ENCODE data around the gene HSPH1. TPM values are rescaled to one million over a fixed set of nuclear protein-coding genes. Genes with fewer than 3 reads are reported as not detected.
"Not testable (repeated sequence)": the region's sequence is repeated elsewhere in the genome, so short reads cannot be mapped to it uniquely, and the experiment has no call there.

Gene HSPH1
- total RNA-seq, 2 experiments from 2014 or later = 71.2 to 88.2 TPM

DNA sequence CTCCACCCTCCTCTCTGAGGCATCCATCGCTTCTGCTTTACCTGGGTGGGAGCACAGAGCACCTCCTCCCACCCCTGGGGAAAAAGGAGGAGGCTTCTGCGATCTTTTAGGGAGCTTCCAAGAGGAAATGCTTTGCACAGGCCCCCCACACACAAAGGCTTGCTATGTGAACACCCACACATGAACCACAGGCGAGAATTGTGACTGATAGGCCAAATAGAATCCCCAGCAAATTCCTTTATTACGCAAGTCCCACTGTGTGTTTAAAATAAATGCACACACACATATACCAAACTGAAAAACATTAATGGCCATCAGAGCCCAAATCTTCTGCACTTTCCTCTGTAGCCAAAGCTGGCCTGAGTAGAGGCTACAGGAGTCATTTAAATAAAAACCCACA is 50.6 kb downstream of the HSPH1 start:
- Mint-ChIP-seq H3K4me1 (no peaks in the 10 kb centered on the region), H3K9me3 (no peaks in the 10 kb centered on the region), H3K36me3 (no peaks in the 10 kb centered on the region), H3K27ac (no peak overlapping the region), H3K27me3 (peaks cover 25% of the 10 kb centered on the region), H3K4me3 (no peak overlapping the region)
- DNase-seq = no peak
- POLR2A ChIA-PET = no interaction called here
- no peak for ATAC-seq (ENCODE audit: low read depth)

DNA sequence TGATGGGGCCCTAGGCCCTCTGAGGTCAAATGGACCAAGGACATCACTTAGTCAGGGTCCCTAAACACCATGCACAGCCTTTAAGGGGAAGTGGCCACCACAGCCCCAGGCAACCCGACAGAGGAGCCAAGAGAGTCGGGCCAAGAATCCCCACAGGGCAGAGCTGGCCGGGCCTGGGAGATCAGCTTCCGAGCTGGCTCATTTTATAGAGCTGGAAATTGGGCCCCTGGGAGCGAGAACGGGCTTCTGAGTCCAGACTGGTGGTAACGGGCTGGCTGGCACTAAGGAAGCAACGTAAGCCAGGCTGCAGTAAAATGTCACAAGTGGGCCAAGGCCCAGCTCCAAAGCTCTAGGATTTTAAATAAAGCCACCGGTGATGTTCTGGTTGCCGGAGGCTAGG is 51.1 kb downstream of the HSPH1 start:
- Mint-ChIP-seq H3K4me1 (no peaks in the 10 kb centered on the region), H3K4me3 (no peak overlapping the region), H3K36me3 (no peaks in the 10 kb centered on the region), H3K27ac (no peak overlapping the region), H3K27me3 (peaks cover 23% of the 10 kb centered on the region), H3K9me3 (no peaks in the 10 kb centered on the region)
- DNase-seq (no peak), ATAC-seq (ENCODE audit: low read depth) (no peak)
- POLR2A ChIA-PET = no interaction called here

DNA sequence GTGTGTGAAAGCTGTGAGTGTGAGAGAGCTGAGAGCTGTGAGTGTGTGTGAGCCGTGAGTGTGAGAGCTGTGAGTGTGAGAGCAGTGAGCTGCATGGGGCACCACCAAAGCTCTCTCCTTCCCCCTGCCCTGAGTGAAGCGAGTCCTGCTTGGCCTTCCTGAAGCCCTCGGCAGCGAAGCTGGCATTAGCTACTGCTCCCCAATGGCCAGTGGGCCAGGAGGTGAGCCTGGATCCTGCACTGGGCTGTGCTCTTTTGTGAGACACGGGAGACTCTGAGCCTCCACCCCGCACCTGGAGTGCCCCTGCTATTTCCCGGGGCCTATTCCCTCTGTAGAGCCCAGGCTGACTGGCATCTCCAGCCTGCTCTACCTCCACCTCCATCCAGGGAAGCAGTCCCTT is 51.5 kb downstream of the HSPH1 start:
- Mint-ChIP-seq H3K36me3 (no peaks in the 10 kb centered on the region), H3K4me1 (no peaks in the 10 kb centered on the region), H3K9me3 (no peaks in the 10 kb centered on the region), H3K27me3 (peaks cover 22% of the 10 kb centered on the region), H3K4me3 (no peak overlapping the region), H3K27ac (no peak overlapping the region)
- ATAC-seq (ENCODE audit: low read depth) (no peak), DNase-seq (no peak)
- POLR2A ChIA-PET = no interaction called here

DNA sequence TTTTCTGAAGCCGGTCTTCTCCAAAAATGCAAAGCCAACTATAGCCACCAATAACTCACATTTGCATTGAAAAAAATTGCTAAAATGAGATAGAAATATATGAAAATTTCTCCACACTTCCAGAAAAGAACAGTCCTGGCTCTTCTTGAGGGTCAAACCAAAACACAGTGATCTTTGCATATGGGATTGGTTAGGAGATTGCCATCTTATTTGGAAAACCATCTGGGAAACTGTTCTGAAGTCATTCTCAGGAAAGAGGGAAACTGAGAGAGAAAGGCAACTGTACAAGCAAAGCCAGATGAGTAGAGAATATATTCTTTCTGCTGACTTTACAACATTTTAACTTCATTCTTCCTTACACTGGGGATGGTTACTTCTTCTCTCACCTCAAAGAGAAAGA is 54.6 kb downstream of the HSPH1 start:
- Mint-ChIP-seq H3K4me3 (no peak overlapping the region), H3K4me1 (no peaks in the 10 kb centered on the region), H3K27me3 (peaks cover 19% of the 10 kb centered on the region), H3K9me3 (no peaks in the 10 kb centered on the region), H3K27ac (no peak overlapping the region), H3K36me3 (no peaks in the 10 kb centered on the region)
- POLR2A ChIA-PET = no interaction called here
- ATAC-seq (ENCODE audit: low read depth) (no peak), DNase-seq (no peak)

DNA sequence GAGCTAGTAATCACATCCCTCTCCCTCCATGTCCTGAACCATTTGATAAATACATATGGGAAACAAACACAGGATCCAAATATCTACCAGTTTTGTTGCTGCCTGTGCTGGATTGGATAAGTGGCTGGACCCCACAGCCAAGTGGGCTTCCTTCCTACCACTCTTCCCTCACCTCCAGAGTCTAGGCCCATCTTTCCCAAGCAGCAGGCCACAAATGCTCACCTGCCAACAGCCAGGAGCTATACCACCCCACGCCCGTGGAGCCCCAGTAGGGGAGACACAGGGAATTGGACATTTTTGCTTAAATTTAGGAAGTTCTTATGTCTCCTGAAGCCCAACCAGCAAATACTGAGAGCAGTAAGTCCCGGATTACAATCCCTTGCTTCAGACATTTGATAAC is 55.8 kb downstream of the HSPH1 start:
- H3K36me3 Mint-ChIP-seq = no peaks in the 10 kb centered on the region
- H3K27me3 Mint-ChIP-seq = peaks cover 23% of the 10 kb centered on the region
- no peak overlapping the region for H3K27ac Mint-ChIP-seq
- POLR2A ChIA-PET = no interaction called here
- no peak overlapping the region for H3K4me3 Mint-ChIP-seq
- H3K4me1 Mint-ChIP-seq = no peaks in the 10 kb centered on the region
- no peaks in the 10 kb centered on the region for H3K9me3 Mint-ChIP-seq
- ATAC-seq (ENCODE audit: low read depth) = no peak
- no peak for DNase-seq

DNA sequence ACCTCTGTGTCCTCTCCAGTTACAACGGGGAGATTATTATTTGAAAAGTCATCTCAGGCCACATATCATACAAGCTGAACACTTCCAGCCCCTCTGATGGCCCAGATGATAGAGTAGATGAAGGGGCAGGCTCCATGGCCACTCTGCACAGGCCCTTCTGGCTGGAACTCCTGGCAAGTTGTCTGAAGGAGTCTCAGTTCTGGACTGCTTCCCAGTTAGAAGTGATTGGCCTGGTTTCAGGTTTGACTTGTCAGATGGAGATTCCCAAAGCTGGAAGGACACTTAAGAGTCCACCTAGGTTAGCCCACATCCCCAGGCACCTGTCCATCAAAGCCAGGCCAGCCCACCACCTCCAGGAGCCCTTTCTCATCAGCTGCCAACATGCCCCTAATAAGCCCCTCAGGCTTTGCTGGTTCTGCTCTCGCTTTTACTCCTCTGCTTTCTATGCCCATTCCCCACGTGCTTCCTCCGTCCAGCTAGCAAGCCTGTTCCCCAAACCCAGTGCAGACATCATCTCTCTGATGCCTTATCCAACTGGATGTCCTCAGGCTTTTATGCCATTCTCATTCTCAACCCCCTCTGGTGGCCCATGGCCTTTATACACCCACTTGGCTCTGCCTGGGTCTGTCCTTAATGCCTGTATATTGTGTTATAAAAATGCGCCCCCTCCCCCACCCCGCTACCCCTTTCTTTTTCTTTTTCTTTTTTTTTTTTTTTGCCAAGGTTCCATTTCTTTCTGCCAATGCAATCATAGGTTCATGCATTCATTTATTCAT is 56.5 kb downstream of the HSPH1 start:
- peaks cover 30% of the 10 kb centered on the region for H3K27me3 Mint-ChIP-seq
- no peaks in the 10 kb centered on the region for H3K4me1 Mint-ChIP-seq
- H3K4me3 Mint-ChIP-seq = no peak overlapping the region
- ATAC-seq (ENCODE audit: low read depth) = no peak
- H3K27ac Mint-ChIP-seq = no peak overlapping the region
- H3K36me3 Mint-ChIP-seq = no peaks in the 10 kb centered on the region
- no peak for DNase-seq
- no peaks in the 10 kb centered on the region for H3K9me3 Mint-ChIP-seq
- POLR2A ChIA-PET = no interaction called here

DNA sequence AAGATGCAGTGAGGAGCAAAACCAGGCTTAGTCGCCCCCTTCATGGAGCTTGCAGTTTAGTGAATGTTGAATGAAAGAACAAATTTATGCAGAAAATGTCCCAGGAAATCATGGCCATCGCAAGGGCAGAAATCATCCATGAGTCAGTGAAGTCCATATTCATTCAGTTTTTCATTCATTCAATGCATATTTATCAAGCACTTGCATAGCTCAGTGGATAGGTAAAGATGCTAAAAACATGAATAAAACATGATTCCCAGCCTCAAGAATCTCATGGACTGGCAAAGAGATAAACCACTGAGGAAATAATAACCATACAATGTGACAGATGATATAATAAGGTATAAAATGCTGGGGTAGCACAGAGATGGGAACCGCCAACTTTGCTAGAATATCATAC is 58.8 kb downstream of the HSPH1 start:
- Mint-ChIP-seq H3K4me1 (no peaks in the 10 kb centered on the region), H3K36me3 (no peaks in the 10 kb centered on the region), H3K27ac (no peak overlapping the region), H3K9me3 (no peaks in the 10 kb centered on the region), H3K4me3 (no peak overlapping the region), H3K27me3 (peaks cover 46% of the 10 kb centered on the region)
- ATAC-seq (ENCODE audit: low read depth) = no peak
- DNase-seq = no peak
- POLR2A ChIA-PET = no interaction called here

DNA sequence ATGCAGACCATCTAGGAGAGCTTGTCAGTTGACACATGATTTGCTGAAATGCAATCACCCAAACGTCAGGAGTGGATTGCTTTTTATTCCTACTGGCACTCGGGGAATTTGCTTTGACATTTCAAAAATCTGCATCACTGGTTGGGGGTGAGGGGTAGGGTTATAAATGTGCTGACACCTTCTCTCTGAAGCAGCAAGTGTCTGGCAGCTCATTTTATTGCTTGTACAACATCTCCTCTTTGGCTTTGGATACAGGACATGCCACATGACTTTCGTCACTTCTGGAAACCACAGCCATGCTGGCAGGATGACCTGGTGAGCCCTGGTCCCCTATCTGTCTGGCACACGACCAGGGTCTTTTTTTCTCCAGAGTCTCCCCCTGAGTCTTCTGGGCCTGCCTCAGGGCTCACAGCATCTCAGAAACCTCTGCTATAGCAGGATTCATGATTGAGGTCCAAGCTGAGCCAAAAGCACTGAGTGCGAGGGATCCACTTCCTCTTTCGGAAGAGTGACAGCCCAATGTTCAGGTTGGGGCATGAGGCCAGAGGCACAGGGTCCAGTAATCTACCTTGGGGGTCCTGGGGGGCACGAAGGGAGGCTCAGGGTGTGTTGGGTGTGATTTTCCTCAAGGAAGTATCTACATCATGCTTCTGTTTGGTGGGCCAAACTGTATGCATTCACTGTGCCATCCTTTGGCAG is 60.1 kb downstream of the HSPH1 start:
- Mint-ChIP-seq H3K4me3 (no peak overlapping the region), H3K27ac (no peak overlapping the region), H3K4me1 (no peaks in the 10 kb centered on the region), H3K9me3 (no peaks in the 10 kb centered on the region), H3K36me3 (no peaks in the 10 kb centered on the region), H3K27me3 (peaks cover 44% of the 10 kb centered on the region)
- DNase-seq (no peak), ATAC-seq (ENCODE audit: low read depth) (no peak)
- POLR2A ChIA-PET = no interaction called here

DNA sequence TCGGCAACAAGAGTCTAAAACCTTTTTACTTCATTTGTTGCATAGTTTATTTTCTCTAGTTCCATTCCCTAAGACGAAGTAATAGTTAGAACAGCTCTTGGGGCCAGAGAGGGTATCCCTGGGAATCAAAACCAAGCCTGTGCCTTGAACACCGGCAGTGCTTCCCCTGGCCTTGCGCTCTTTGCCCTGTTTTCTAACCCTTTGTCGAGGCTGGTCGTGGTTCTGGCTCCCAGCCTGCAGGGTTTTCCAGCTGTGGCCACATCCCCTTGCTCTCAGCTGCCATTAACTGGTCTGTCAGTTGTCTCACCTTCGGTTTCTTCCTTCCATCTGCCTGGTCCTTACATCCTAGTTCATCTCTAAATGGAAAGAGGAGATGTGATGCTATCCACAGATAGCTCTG is 61.0 kb downstream of the HSPH1 start:
- Mint-ChIP-seq H3K36me3 (no peaks in the 10 kb centered on the region), H3K27me3 (peaks cover 43% of the 10 kb centered on the region), H3K4me1 (no peaks in the 10 kb centered on the region), H3K27ac (no peak overlapping the region), H3K9me3 (no peaks in the 10 kb centered on the region), H3K4me3 (no peak overlapping the region)
- POLR2A ChIA-PET = no interaction called here
- ATAC-seq (ENCODE audit: low read depth) = no peak
- no peak for DNase-seq

DNA sequence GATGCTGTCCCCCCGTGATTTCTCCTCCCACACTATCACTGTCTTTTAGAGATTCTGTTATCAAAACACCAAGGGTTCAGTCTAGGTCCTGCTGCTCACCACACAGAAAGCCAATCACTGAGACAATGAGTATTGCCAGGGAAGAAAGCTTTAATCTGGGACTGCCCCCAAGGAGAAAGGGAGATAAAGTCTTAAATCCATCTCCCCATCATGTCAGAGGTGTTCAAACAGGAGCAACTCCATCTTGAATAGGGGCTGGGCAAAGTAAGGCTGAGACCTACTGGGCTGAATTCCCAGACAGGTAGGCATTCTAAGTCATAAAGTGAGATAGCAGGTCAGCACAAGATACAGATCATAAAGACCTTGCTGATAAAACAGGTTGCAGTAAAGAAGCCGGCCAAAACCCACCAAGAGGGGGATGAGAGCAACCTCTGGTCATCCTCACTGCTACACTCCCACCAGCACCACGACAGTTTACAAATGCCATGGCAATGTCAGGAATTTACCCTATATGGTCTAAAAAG is 63.7 kb downstream of the HSPH1 start:
- H3K4me3 Mint-ChIP-seq; H3K9me3 Mint-ChIP-seq; DNase-seq; POLR2A ChIA-PET; H3K27ac Mint-ChIP-seq; ATAC-seq (ENCODE audit: low read depth); H3K36me3 Mint-ChIP-seq; H3K4me1 Mint-ChIP-seq: not testable (repeated sequence)
- H3K27me3 Mint-ChIP-seq = peaks cover 38% of the 10 kb centered on the region

DNA sequence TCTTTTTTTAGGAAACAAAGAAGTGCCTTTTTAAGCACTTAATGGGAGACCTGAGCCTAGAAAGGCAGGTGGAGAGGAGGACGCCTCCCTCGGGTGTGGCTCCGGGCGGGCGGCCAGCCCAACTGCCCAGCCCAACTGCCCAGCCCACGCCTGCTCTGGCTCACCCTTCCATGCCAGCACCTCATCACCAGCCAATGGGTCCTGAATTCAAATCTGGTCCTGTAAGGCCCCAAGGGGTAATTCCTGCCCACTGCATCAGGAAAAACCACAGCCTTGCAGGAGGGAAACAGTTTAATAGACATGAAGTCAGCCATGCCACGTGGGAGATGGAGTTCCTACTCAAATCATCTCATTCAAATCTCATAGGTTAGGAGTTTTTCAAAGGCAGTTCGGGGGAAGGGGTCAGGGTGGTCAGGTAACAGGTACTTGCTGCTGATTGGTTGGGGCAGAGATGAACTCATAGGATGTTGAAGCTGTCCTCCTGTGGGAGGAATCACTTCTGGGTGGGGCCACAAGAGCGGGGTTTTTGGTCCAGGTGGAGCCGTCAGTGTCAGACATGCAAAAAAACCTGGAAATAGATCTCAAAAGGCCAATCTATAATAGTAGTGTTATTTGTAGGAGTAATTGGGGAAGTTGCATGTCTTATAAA is 64.9 kb downstream of the HSPH1 start:
- Mint-ChIP-seq H3K4me3 (no peak overlapping the region), H3K27me3 (peaks cover 41% of the 10 kb centered on the region), H3K9me3 (no peaks in the 10 kb centered on the region), H3K4me1 (no peaks in the 10 kb centered on the region), H3K36me3 (no peaks in the 10 kb centered on the region), H3K27ac (no peak overlapping the region)
- ATAC-seq (ENCODE audit: low read depth) (no peak), DNase-seq (no peak)
- POLR2A ChIA-PET = no interaction called here

DNA sequence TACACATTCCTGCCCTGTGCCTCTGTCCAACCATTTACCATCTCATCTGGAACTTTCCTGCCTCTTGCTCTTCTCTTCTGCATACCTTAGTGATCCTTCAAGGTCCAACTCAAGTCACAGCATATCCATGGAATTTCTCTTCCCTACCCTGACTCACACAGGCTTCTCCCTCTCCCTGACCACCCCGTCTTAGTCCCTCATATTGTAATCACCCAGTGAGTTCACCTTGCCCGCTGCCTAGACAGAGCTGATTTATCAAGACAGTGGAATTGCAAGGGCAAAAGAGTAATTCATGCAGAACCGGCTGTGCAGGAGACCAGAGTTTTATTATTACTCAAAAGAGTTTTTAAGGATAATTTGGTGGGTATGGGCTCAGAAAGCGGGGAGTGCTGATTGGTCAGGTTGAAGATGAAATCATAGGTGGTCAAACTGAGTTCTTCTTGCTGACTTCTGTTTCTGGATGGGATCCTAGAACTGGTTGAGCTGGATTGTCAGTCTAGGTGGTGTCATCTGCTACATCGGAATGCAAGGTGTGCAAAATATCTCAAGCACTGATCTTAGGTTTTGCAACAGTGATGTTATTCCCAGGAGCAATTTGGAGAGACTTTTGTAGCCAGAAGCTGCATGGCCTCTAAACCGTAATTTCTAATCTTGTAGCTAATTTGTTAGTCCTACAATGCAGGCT is 67.2 kb downstream of the HSPH1 start:
- Mint-ChIP-seq H3K4me1 (peaks cover 2% of the 10 kb centered on the region), H3K27me3 (peaks cover 29% of the 10 kb centered on the region), H3K36me3 (no peaks in the 10 kb centered on the region), H3K27ac (no peak overlapping the region), H3K4me3 (no peak overlapping the region), H3K9me3 (no peaks in the 10 kb centered on the region)
- DNase-seq = no peak
- POLR2A ChIA-PET = no interaction called here
- no peak for ATAC-seq (ENCODE audit: low read depth)

DNA sequence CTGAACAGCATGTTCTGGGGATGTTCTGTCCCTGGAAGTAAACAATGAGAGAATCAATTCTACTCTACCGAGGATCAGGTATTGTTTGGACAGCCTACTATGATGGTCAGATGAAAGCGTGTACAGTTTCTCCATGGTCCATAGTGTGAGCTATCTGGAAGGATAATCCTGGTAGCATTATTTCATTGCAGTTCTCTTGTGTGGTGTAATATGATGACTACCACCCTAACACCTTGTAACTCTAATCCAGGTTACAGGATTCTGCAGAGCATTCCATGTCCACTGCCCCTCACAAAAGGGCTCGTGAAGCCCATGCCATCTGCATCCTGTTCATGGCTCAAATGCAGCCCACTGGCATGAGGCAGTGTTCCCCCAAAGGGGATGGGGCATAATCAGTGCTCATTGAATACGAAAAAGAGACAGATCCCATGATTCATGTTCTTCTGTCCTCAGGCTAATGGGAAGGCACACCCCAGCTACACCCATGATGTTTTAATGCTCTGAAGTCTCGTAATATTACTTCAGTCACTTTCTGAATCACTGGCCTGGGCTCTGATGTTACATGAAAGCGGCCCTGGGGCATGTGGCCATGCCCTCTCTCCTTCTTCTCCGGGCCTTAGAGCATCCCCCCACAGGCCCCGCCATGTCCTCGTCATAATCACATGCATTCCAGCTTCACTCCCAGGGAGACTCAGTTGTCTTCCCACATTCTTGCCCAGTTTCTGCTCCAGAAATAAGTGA is 68.4 kb downstream of the HSPH1 start:
- Mint-ChIP-seq H3K9me3 (no peaks in the 10 kb centered on the region), H3K36me3 (no peaks in the 10 kb centered on the region), H3K4me3 (no peak overlapping the region), H3K27ac (no peak overlapping the region), H3K4me1 (peaks cover 2% of the 10 kb centered on the region), H3K27me3 (peaks cover 23% of the 10 kb centered on the region)
- no peak for ATAC-seq (ENCODE audit: low read depth)
- POLR2A ChIA-PET = no interaction called here
- no peak for DNase-seq

Data from activated naive CD8-positive, alpha-beta T cell treated with anti-CD3 and anti-CD28 coated beads, Interleukin-2, amount 10 ng/mL, durations not matched to agents 7 days and 5 days (primary cell).